HG02588 (cell line): ENCODE results near the gene PP2D1.
A peak's percentile ranks its signal among the peaks of the same experiment; 100 is the strongest.
"Not testable (repeated sequence)": the region's sequence is repeated elsewhere in the genome, so short reads cannot be mapped to it uniquely, and the experiment has no call there.

Experiments
- ATAC-seq: cut with Tn5 transposase; IDR thresholded peaks from one replicate; pipeline ENCODE4 v1.9.1; 2021; ENCODE audit warnings: mild to moderate bottlenecking, moderate library complexity; ENCODE audit not compliant: unreplicated experiment

PP2D1 gene, protein sequence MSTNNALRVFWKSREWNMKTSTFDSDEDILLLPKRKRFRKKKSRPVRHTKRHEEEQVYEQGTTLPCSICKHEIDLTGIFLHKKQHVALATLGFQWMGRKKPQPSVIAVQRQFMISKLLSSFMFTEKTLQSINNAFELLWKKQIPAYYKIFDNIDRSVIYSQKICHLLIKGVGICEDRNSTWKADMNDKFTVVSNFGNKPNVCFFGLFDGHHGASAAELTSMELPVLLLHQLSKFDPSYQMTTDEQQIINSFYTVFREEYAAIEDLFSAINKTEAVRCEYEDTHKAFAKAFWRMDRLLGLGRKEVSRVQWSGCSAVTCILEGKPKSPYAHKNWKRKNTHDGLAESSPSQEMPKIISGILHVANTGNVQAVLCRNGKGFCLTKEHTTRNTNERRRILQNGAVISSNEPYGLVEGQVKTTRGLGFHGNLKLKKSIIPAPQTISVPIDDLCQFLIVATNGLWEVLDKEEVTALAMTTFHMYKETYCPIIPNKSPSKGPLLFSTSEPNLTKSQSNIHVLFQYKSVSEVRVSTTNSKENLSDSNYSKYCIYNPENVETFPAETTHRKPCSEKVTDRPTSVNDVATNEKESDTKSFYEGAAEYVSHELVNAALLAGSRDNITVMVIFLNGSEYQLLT

DNA sequence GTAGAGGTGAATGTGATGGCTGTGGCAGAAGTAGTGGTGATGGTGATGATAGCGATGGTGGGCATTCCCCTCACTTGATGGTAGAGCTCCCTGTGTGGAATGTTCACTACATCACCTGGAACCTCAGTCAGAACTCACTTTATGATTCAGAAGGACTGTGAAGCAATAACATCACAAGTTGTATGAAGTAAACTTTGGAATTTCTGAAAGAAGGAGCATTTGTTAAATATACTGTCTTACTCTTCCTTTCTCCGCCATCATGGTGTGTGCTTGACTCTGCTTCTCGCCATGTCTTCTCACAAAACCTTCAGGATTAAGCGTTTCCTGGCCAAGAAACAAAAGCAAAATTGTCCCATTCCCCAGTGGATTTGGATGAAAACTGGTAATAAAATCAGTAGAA lies at the start of gene PP2D1:
Gene PP2D1 (minus strand): TSS at position 101 of the 400 bp plus-strand sequence. CDS start 192 bp downstream, outside the sequence.
- ATAC-seq = no peak

DNA sequence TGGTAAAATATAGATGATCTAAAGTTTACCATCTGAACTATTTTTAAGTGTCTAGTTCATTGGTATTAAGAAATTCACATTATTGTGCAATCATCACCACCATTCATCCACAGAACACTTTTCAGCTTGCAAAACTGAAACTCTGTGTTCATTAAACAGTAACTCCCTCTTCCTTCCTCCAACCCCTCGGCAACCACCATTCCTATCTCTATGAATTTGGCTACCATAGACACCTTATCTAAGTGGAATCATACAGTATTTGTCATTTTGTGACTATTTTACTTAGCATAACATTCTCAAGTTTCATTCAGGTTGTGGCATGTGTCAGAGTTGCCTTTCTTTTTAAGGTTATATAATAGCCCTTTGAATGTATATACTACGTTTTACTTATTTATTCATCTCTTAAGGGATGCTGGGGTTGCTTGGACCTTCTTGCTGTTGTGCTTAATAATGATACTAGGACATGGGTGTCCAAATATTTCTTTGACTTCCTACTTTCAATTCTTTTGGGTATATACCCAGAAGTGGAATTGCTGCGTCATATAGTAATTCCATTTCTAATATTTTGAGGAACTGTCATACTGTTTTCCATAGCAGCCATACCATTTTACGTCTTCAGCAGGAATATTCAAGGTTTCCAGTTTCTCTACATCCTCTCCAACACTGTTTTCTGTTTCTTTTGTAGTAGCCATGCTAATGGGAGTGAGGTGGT lies 49.1 kb upstream of the PP2D1 start:
- ATAC-seq = peak; percentile 55

DNA sequence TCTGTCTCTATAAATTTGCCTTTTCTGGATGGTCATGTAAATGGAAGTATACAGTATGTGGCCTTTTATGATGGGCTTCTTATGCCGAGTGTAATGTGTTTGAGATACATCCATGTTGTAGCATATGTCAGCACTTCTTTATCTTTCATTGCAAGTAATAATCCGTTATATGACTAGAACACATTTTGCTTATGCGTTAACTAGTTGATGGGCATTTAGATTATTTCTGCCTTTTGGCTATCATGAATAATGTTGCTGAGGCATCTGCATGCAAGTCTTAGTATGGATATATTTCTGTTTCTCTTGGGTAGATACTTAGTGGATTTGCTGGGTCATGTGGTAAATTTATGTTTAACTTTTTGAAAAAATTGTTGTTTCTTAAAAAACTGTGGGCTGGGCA lies 47.9 kb upstream of the PP2D1 start:
- no peak for ATAC-seq

DNA sequence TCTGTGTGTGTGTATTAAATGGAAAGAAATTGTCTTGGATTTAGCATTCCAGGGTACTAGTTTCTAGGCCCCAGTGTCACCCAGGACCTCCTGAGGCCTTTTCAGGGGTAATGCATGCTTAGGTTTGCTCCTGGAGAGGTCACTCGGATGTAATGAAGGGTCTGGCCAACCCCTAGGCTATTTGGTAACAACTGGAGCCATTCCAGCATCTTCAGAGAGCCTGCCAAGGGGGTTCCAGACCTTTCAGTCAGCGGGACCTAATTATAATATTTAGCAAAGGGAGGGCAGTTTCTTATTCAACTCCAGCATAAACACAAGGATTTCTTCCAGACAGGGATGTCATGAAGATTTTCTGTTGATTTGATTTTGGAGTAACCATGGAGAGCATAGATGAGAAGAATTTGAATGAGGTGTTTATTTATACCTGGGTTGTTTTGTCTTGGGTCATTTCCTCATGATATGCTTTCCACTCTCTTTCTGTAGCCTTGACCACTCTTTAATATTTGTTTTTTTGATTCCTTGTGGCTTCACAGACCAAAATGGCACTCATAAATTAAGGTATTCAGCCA lies 45.6 kb upstream of the PP2D1 start:
- ATAC-seq = no peak

DNA sequence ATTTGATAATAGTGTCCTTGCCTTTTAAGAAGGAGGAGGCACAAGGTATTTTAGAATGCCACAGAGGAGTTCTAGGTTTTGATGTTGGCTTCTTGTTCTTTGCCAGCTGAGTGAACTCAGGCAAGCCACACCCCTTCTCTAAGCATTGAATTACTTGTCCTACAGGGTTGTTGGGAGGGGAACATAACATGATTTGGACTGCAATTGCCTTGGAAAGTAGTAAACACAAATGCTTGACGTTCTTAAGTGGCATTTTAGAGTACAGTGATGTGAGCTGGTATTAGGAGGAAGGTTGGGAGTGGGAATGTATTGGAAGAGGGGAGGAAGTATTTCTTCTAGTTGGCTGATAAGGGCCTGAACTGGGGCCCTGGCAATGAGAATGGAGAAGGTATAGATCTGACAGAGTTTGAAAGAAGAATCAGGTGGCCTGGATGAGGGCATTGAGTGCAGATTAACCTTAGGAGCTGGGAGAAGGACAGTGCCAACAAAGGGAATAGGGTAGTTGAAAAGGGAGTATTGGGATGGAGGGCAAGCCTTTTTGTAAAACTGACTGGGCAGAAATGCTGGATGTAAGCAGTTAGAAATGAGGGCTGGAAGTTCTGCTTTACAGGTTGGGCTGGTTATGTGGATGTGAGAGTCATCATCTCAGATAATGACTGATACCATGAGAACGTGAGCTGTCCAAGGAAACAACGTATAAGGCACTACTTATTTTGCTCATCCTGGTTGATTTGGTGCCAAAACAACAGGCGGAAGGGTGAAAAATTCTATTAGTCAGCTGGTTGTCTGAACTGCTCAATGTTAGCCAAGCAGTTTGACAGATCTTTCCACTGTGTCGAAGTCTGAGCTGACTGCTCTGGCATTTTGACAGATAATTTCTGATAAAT lies 44.9 kb upstream of the PP2D1 start:
- no peak for ATAC-seq

DNA sequence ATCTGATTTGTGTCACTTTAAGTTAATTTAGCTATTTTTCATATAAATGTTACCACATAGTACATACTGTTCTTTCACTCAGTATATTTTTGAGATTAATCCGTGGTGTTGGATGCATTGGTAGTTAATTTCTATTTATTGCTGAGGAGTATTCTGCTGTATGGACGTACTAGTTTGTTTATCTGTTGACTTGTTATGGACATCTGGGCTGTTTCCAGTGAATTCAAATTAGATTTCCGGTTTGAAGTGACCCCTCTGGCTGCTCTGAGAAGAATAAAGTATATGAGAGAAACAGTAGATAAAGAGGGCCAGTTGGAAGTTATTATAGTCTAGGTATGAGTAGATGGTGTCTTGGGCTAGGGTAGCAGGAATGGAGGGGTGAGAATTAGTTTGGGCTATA lies 43.8 kb upstream of the PP2D1 start:
- ATAC-seq = no peak

DNA sequence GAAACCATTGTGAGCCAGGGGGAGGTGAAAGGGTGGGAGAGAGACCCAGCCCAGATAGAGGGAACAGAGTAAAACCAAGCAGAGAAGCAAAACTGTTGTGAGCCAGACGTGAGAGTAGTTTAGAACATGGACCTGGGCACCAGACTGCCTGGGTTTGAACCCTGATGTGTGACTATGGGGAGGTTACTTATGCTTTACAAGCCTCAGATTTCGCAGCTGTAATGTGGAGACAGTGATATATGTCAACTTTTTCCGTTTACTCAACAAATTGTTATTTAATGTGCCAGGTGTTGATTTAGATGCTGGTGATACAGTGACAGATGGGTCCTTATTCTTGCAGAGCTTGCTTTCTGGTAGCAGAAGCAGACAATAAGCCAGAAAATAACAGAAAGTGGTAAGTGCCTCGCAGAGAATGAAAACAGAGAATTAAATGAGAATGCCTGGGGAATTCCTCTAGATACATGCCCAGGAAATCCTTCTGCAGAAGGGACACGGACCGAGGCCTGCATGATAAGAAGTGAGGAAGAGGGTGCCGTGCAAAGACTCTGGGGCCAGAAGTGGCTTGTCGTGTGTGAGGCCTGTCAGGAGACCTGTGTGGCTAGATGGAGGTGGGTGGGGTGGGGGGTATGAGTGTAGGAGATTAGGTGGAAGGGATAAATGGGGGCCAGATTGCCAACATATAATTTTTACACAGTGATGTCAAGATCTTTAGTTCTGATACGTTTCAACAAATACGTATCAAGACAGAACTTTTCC lies 43.1 kb upstream of the PP2D1 start:
- peak; percentile 4 for ATAC-seq

DNA sequence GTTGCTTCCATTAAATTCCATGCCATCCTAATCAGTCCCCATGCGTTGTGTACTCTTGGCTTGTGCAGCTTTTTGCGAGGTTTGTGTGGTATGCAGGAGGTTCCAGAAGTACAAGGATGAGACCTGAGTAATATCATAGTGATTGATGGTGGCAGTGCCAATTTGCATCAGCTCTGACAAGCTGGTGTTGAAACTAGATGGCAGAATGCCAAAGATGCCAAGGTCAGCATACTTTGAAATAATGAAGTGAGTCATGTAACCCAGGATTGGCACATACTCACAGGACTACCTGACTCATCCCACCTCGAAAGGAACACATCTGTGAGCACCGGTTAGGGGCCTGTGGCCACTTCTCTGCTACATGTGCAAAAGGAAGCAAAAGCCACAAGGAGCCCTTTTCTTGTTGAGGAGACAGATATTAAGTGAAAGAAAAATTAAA lies 42.5 kb upstream of the PP2D1 start:
- ATAC-seq = peak; percentile 80

DNA sequence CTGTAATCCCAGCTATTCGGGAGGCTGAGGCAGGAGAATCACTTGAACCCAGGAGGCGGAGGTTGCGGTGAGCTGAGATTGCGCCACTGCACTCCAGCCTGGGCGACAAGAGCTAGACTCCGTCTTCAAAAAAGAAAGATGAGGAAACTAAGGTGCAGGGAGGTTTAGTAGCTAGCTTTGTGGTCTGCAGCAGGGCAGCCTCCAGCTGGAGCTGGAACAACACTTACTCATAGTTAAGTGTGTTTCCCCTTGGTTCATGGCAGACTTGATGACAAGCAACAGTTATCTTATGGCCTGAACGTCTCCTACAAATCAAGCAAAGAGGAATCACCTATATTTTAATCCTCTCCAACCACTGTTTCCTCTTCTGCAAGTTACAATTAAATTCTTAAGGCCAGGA lies 40.8 kb upstream of the PP2D1 start:
- no peak for ATAC-seq

DNA sequence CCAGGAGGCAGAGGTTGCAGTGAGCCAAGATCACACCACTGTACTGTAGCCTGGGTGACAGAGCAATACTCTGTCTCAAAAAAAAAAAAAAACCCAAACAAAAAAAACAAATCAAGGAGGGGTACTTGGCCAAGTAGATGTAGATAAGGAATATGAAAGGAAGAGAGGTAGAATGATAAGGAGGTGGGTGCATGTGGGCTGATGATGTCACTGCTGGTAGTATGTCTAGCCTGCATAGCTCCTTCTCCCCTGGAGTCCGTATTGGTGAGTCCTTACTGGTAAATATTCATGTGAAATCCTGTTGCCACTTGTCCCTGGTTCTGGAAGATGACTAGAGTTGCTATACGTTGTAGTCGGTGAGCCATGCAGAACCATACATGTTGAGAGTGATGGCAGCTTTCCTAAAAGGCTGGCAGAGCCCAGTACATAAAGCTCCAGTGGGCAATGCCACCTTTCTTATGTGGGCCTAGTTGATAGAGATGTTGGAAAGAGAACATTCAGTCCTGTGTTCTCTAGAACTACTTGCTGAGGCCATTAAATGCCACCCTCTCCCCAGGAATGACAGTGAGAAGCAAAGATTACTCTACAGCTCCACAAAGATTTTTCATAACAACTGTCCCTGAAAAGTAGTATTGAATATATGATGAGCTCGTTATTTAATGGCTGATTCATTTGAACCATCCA lies 39.2 kb upstream of the PP2D1 start:
- ATAC-seq = no peak

DNA sequence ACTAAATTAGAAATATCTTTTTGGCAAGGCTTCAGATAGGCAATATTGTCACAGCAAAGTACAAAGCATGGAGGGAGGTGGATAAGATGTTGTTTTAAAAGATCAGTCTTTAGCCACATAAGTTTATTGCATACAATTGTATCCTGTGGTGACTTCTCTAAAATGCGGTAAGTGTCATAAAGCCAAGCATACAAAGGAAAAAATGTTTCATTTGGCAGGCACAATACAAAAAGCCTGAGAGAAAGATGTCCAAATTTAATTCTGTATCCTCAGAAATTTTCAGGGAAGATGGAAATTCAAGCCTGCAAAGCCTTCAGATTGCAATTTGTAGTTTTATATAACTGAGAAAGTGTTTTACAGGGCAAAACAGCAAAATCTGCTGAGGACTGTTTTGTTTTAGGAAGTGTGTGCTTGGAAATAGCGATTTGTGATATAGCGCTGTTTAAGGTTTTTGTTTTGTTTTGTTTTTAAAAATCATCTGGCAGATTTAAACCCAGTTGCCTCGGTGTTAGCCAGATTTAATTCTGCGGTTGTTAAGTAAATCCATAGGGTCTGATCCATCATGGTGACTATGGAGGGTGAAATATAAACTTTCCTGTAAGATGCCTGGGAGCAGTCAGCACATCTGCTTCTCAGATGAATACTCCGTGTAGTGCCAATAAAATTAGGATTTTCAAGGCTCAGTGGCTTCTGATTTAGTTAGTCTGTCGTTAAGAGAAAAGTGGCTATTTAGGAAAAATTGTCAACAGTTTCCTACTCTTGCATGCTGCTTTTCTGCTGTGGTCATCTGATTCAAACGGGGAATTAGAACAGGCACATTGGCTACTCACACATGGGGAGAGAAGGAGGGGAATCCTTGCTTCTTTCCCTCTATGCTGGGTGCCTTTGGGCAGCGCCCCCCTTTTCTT lies 36.2 kb upstream of the PP2D1 start:
- peak; percentile 30 for ATAC-seq

DNA sequence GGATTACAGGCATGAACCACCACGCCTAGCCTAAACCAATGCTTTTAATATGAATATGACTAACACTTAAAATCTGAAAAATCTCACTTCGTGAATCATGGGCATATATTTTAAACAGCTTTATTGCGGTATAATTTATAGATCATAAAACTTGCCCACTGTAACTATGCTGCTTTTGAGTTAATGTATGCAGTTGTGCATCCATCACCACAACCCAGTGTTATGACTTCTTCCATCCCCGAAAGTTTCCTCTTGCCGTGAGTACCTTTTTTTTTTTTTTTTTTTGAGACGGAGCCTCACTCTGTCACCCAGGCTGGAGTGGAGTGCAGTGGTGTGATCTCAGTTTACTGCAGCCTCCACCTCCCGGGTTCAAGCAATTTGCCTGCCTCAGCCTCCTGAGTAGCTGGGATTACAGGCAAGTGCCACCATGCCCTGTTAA lies 35.3 kb upstream of the PP2D1 start:
- no peak for ATAC-seq

DNA sequence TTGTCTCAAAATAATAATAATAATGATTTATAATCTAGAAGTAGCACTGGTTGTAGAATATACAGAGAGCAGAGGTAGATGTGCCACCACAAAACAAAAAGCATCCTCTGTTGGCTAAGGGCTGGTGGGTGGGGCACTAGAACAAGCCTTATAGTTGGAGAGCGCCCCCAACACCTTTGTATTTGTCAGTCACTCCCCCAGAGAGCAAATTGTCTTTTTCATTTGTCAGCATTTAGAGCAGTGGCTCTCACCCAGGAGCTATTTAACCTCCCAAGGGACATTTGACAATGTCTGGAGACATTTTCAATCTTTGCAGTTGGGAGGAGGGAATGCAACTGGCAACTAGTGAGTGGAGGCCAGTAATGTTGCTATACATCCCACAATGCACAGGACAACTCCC lies 34.5 kb upstream of the PP2D1 start:
- no peak for ATAC-seq

DNA sequence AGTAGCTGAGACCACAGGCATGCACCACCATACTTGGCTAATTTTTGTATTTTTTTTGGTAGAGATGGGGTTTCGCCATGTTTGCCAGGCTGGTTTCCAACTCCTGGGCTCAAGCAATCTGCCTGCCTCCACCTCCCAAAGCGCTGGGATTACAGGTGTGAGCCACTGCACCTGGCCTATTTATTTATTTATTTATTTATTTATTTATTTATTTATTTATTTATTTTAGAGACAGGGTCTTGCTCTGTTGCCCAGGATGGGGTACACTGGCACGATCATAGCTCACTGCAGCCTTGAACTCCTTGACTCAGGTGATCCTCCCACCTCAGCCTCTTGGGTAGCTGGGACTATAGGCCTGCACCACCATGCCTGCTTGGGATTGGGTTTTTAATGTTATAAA lies 33.1 kb upstream of the PP2D1 start:
- not testable (repeated sequence) for ATAC-seq

DNA sequence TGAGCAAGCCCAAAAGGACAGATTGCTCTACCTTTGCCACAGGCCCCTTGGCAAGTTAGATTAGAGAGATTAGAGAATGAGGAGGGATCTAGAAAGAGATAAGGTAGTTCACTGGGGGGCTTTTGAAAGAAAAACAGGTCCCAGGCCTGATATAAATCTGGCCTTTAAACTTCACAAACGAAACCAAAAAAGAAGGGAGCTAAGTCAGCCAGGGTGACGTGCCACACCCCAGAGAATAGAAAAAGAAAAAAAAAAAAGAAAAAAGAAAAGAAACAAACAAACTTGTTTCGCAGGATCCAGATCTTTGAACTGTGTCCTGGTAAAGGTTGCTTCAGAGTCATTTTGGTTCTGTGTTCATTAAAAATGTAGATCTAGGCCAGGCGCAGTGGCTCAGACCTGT lies 31.8 kb upstream of the PP2D1 start:
- ATAC-seq = no peak

DNA sequence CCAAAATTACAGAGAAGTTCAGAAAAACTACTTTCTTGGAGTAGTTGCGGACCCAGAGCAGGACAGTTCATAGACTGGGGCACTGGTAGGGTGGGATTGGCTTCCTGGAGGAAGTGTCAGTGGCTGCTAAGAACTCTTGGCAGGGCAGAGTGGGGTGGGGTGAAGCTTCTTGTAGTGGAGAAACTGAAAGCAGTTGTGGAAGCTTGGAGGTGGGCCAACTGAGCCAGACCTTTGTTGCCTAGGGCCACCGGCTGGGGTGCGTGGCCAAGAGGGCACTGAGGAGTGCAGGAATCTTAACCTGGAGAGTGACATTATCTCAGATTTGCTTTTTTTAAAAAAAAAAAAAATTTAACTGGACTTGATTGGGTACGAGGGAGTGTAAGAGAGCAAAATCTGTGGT lies 31.3 kb upstream of the PP2D1 start:
- peak; percentile 12 for ATAC-seq

DNA sequence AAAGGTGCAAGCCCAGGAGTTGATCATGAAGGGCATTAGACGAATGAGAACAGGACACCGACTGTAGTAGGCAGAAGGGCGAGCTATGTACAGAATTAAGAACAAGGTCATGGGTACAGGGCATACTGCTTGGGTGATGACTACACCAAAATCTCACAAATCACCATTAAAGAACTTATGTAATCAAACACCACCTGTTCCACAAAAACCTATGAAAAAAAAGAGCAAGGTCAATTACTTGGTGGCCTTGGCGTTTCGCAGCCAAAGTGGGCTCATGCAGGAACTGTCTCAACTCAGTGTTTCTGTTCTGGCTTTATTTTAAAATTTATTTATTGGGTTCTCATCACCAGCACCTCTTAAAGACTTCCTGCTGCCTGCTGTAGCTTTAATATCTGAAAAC lies 30.3 kb upstream of the PP2D1 start:
- no peak for ATAC-seq

DNA sequence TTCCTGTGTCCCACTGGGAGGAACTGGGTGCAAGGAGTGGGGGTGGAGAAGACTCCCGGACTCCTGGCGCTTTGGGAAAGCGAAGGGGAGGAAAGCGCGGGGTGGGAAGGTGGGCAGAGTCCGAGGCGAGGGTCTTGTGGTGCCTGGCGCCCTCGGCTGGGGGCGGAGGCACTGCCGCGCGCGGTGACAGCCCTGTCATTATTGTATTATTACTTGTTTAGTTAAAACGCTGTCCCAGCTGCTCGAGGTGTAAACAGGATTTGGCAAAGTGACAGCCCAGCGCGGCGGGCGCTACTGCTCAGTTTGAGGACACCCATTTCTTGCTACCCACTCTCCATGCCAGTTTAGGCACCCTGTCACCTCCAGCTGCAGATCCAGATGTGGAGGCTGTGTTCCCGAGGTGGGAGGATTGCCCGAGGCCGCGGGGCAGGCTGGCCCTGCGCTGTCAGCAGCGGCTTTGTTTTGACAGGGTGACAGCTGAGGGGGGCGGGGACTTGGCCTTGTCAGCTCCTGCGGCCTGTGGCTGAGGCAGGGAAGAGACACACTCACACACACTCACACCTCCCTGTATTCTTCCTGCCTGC lies 29.2 kb upstream of the PP2D1 start:
- ATAC-seq = peak; percentile 40
